K562 (cell line): ENCODE measurements around the gene ABCA4. TPM values are rescaled to one million over a fixed set of nuclear protein-coding genes. Genes with fewer than 3 reads are reported as not detected.

ENCODE experiments used
- BCL6 ChIP-seq: fragments of 250-450 bp; sonication (Bioruptor Pico); IDR thresholded peaks from 2 replicates; pipeline ENCODE4 v1.4.0; 2020
- BRD9 ChIP-seq: fragments of 450-650 bp; IDR thresholded peaks from 2 replicates; pipeline ENCODE4 v1.6.1; 2018; ENCODE audit warnings: low read depth; ENCODE audit not compliant: partially characterized antibody
- CAMTA2 ChIP-seq: fragments of 250-450 bp; sonication (Bioruptor Pico); conservative IDR thresholded peaks from 2 replicates; pipeline ENCODE4 v1.5.1; 2022
- CGGBP1 ChIP-seq: fragments of 250-450 bp; sonication (Bioruptor Pico); IDR thresholded peaks from 2 replicates; pipeline ENCODE4 v1.9.0; 2021; ENCODE audit warnings: mild to moderate bottlenecking
- CTCFL ChIP-seq: IDR thresholded peaks from 2 replicates; pipeline ENCODE4 v1.6.1; 2011; ENCODE audit warnings: borderline replicate concordance, low read depth, mild to moderate bottlenecking, moderate library complexity, low read length; ENCODE audit not compliant: insufficient read depth, poor library complexity, severe bottlenecking
- GTF3C2 ChIP-seq: IDR thresholded peaks from 3 replicates; pipeline ENCODE4 v1.6.1; 2011; ENCODE audit warnings: borderline replicate concordance, mild to moderate bottlenecking, moderate library complexity; ENCODE audit not compliant: insufficient read length; ENCODE audit errors: extremely low read depth
- HNRNPLL ChIP-seq: fragments of 200-400 bp; formaldehyde crosslinking; IDR thresholded peaks from 2 replicates; pipeline ENCODE4 v1.6.1; 2017; ENCODE audit warnings: low read length, low read depth, mild to moderate bottlenecking; ENCODE audit not compliant: poor library complexity, severe bottlenecking
- MED1 ChIP-seq: sonication (generic); formaldehyde crosslinking; IDR thresholded peaks from 2 replicates; pipeline ENCODE4 v1.8.1; 2023; ENCODE audit warnings: missing genetic modification reagents, borderline replicate concordance
- NKRF ChIP-seq: fragments of 450-650 bp; IDR thresholded peaks from 2 replicates; pipeline ENCODE4 v1.6.1; 2016; ENCODE audit warnings: borderline replicate concordance
- SIX5 ChIP-seq, 2 experiments: IDR thresholded peaks; 2 replicates each; pipeline ENCODE4 v1.6.1; 2011; ENCODE audit warnings: low read length in 2 of 2, borderline replicate concordance in 1 of 2, low read depth in 1 of 2, mild to moderate bottlenecking in 1 of 2, moderate library complexity in 1 of 2; ENCODE audit not compliant: insufficient read depth in 1 of 2
- SMAD2 ChIP-seq: fragments of 150-350 bp; IDR thresholded peaks from 2 replicates; pipeline ENCODE4 v1.6.1; 2014; ENCODE audit warnings: low read depth, mild to moderate bottlenecking, low read length
- SUPT5H ChIP-seq: fragments of 450-650 bp; IDR thresholded peaks from 2 replicates; pipeline ENCODE4 v1.6.1; 2016
- ZFP30 ChIP-seq: fragments of 250-450 bp; sonication (Bioruptor Pico); IDR thresholded peaks from 2 replicates; pipeline ENCODE4 v1.8.0; 2022; ENCODE audit warnings: moderate library complexity, mild to moderate bottlenecking, inconsistent platforms, borderline replicate concordance
- ZNF224 ChIP-seq: sonication (generic); formaldehyde crosslinking; IDR thresholded peaks from 2 replicates; pipeline ENCODE4 v1.8.0; 2022; ENCODE audit warnings: mild to moderate bottlenecking, missing genetic modification reagents
- ZSCAN29 ChIP-seq: fragments of 450-650 bp; IDR thresholded peaks from 2 replicates; pipeline ENCODE4 v1.6.1; 2017
- polyA plus RNA-seq, 8 experiments: library from polyadenylated mRNA; depleted of rRNA in 4 of 8; stranded (reverse) in 5 of 8; unstranded in 3 of 8; fragments of >200 nt; fragmentation: Nextera tagmentation in 2 of 8; fragmentation: Illumina TruSeq in 1 of 8; extraction: Ambion mirVana in 2 of 8; extraction: Trizol in 1 of 8; gene quantifications; 2 replicates each; pipeline versions ENCODE4 v1.2.1 to v1.2.3, GENCODE V29; 2011 to 2014; ENCODE audit warnings: inconsistent platforms in 1 of 8, missing spikeins in 1 of 8
- total RNA-seq, 7 experiments: library from RNA; depleted of rRNA in 6 of 7; stranded (reverse); fragments of >200 nt in 6 of 7; fragmentation: Illumina TruSeq in 2 of 7; extraction: Trizol in 2 of 7; gene quantifications; 2 replicates each; pipeline versions ENCODE4 v1.2.1 to v1.2.3, GENCODE V29; 2011 to 2021; ENCODE audit warnings: low replicate concordance in 1 of 7
- TF ChIP-seq, protein P1 (sequence below): IDR thresholded peaks from 2 replicates; pipeline ENCODE4 v1.6.1; 2012; ENCODE audit warnings: low read depth, low read length, improper control_type of control experiment, borderline replicate concordance

The ABCA4 gene
- total and polyA plus RNA-seq, 9 of the 15 experiments (the other 6 are each of a cell fraction or from before 2014, with no cell fraction given): 0.01 to 0.04 TPM; not detected in 7

- TF ChIP-seq BRD9: no peak
- no peak for TF ChIP-seq HNRNPLL
- no peak for TF ChIP-seq MED1 (CRISPR knock-in tag)
- no peak for TF ChIP-seq SIX5 (IDR thresholded peaks at IDR 0.05; ENCODE audit: borderline replicate concordance in 1 of 2, insufficient read depth in 1 of 2, low read depth in 1 of 2, low read length in 2 of 2)
- TF ChIP-seq CGGBP1 (CRISPR knock-in tag): no peak
- no peak for TF ChIP-seq NKRF
- no peak for TF ChIP-seq BCL6 (CRISPR knock-in tag)
- TF ChIP-seq, protein P1, sequence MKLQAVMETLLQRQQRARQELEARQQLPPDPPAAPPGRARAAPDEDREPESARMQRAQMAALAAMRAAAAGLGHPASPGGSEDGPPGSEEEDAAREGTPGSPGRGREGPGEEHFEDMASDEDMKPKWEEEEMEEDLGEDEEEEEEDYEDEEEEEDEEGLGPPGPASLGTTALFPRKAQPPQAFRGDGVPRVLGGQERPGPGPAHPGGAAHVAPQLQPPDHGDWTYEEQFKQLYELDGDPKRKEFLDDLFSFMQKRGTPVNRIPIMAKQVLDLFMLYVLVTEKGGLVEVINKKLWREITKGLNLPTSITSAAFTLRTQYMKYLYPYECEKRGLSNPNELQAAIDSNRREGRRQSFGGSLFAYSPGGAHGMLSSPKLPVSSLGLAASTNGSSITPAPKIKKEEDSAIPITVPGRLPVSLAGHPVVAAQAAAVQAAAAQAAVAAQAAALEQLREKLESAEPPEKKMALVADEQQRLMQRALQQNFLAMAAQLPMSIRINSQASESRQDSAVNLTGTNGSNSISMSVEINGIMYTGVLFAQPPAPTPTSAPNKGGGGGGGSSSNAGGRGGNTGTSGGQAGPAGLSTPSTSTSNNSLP: no peak
- no peak for TF ChIP-seq ZSCAN29
- TF ChIP-seq ZFP30: no peak
- TF ChIP-seq SUPT5H: no peak
- no peak for TF ChIP-seq CAMTA2 (CRISPR knock-in tag)
- no peak for TF ChIP-seq ZNF224 (CRISPR knock-in tag)
- no peak for TF ChIP-seq CTCFL
- no peak for TF ChIP-seq GTF3C2
- no peak for TF ChIP-seq SMAD2
Measured at GRCh38 chr1:94014635-94015488, 106.1 kb downstream of the ABCA4 start (continued).
